ENCODE data around the gene PRKCE. TPM values are rescaled to one million over a fixed set of nuclear protein-coding genes. Genes with fewer than 3 reads are reported as not detected.
"Not testable (repeated sequence)": the region's sequence is repeated elsewhere in the genome, so short reads cannot be mapped to it uniquely, and the experiment has no call there.

Gene PRKCE
- total RNA-seq, 1 experiment from 2014 or later, result 30.2 TPM

- no peak for DNase-seq (ENCODE audit: low read depth)
Measured at GRCh38 chr2:45908316-45909170, 257.1 kb downstream of the PRKCE start.

- DNase-seq (ENCODE audit: low read depth), result no peak
Measured at GRCh38 chr2:45909171-45909565, 257.7 kb downstream of the PRKCE start.

- DNase-seq (ENCODE audit: low read depth), result no peak
Measured at GRCh38 chr2:45909677-45910191, 258.3 kb downstream of the PRKCE start.

- no peak for DNase-seq (ENCODE audit: low read depth)
Measured at GRCh38 chr2:45910473-45911060, 259.1 kb downstream of the PRKCE start.

GRCh38 chr2:45911538-45911937 is 260.1 kb downstream of the PRKCE start:
- DNase-seq (ENCODE audit: low read depth), result no peak

GRCh38 chr2:45912109-45912508 is 260.6 kb downstream of the PRKCE start:
- DNase-seq (ENCODE audit: low read depth), result no peak

- no peak for DNase-seq (ENCODE audit: low read depth)
Measured at GRCh38 chr2:45913539-45913938, 262.1 kb downstream of the PRKCE start.

GRCh38 chr2:45915523-45915922 is 264.0 kb downstream of the PRKCE start:
- no peak for DNase-seq (ENCODE audit: low read depth)

- not testable (repeated sequence) for DNase-seq (ENCODE audit: low read depth)
Measured at GRCh38 chr2:45917561-45918176, 266.2 kb downstream of the PRKCE start.

- DNase-seq (ENCODE audit: low read depth), result no peak
Measured at GRCh38 chr2:45918463-45919159, 267.1 kb downstream of the PRKCE start.

GRCh38 chr2:45919160-45919650 is 267.7 kb downstream of the PRKCE start:
- DNase-seq (ENCODE audit: low read depth), result no peak

GRCh38 chr2:45919711-45920111 is 268.2 kb downstream of the PRKCE start:
- no peak for DNase-seq (ENCODE audit: low read depth)

GRCh38 chr2:45921921-45922320 is 270.4 kb downstream of the PRKCE start:
- no peak for DNase-seq (ENCODE audit: low read depth)

GRCh38 chr2:45922577-45922988 is 271.1 kb downstream of the PRKCE start:
- no peak for DNase-seq (ENCODE audit: low read depth)

- DNase-seq (ENCODE audit: low read depth), result no peak
Measured at GRCh38 chr2:45923701-45924100, 272.2 kb downstream of the PRKCE start.

- DNase-seq (ENCODE audit: low read depth), result no peak
Measured at GRCh38 chr2:45925026-45925425, 273.6 kb downstream of the PRKCE start.

- no peak for DNase-seq (ENCODE audit: low read depth)
Measured at GRCh38 chr2:45925636-45926366, 274.3 kb downstream of the PRKCE start.

- DNase-seq (ENCODE audit: low read depth), result peak; percentile 16
Measured at GRCh38 chr2:45928946-45929345, 277.5 kb downstream of the PRKCE start.

- DNase-seq (ENCODE audit: low read depth), result no peak
Measured at GRCh38 chr2:45929674-45930395, 278.4 kb downstream of the PRKCE start.

GRCh38 chr2:45930396-45930792 is 278.9 kb downstream of the PRKCE start:
- peak; percentile 66 for DNase-seq (ENCODE audit: low read depth)

Data from RPMI7951 (cell line).